H1 (cell line): ENCODE data around the gene ANO6. TPM values are rescaled to one million over a fixed set of nuclear protein-coding genes. Genes with fewer than 3 reads are reported as not detected.

Source experiments
- CTCF ChIA-PET: fragments of 300-600 bp; sonication (Branson Sonifier 250); formaldehyde crosslinking; loops from one replicate; lab custom pipeline; 2021; ENCODE audit not compliant: partially characterized antibody; lab: Charles Lee
- POLR2A ChIA-PET: fragments of 300-600 bp; sonication (Branson Sonifier 250); formaldehyde crosslinking; loops from one replicate; lab custom pipeline; 2021; ENCODE audit warnings: inconsistent platforms; ENCODE audit not compliant: partially characterized antibody; lab: Charles Lee
- DNase-seq, 2 experiments: peaks; one replicate each; pipeline versions ENCODE4 v3.0.0 to v3.0.0-alpha.2; 2010 to 2022; ENCODE audit warnings: low spot score in 2 of 2, low read depth in 1 of 2, mixed read lengths in 1 of 2
- FAIRE-seq: peaks from 2 replicates; lab custom pipeline; 2011; peaks lifted over from hg19 to GRCh38; lab: Jason Lieb, UNC
- H2AFZ ChIP-seq: 2 replicates; pipeline ENCODE4 v1.8.1; 2012; ENCODE audit warnings: low read length, inconsistent platforms
- H2AK5ac ChIP-seq: 2 replicates; pipeline ENCODE4 v1.6.1; 2013; ENCODE audit warnings: low read depth, low read length
- H2BK120ac ChIP-seq: replicated peaks from 2 replicates; pipeline ENCODE3; 2013; ENCODE audit warnings: low read depth, low read length, inconsistent platforms
- H2BK12ac ChIP-seq: 2 replicates; pipeline ENCODE4 v1.6.1; 2013; ENCODE audit warnings: low read depth, low read length
- H2BK15ac ChIP-seq: 2 replicates; pipeline ENCODE4 v1.6.1; 2013; ENCODE audit warnings: low read length
- H2BK20ac ChIP-seq: 2 replicates; pipeline ENCODE4 v1.6.1; 2013; ENCODE audit warnings: low read length
- H2BK5ac ChIP-seq: 2 replicates; pipeline ENCODE4 v1.6.1; 2013; ENCODE audit warnings: low read depth, low read length
- H3K14ac ChIP-seq: 2 replicates; pipeline ENCODE4 v1.6.1; 2013; ENCODE audit warnings: inconsistent platforms; ENCODE audit not compliant: insufficient read length
- H3K18ac ChIP-seq: 2 replicates; pipeline ENCODE4 v1.6.1; 2013; ENCODE audit warnings: low read length; ENCODE audit errors: extremely low read depth
- H3K23ac ChIP-seq: 2 replicates; pipeline ENCODE4 v1.6.1; 2013; ENCODE audit warnings: inconsistent platforms; ENCODE audit not compliant: insufficient read length
- H3K23me2 ChIP-seq: 2 replicates; pipeline ENCODE4 v1.6.1; 2013; ENCODE audit warnings: low read depth, low read length
- H3K27ac ChIP-seq: 2 replicates; pipeline ENCODE4 v1.6.1; 2011; ENCODE audit warnings: low read depth, low read length, inconsistent platforms
- H3K27me3 ChIP-seq, 4 experiments: replicated peaks in 1 of 4; 1 replicate in 1 of 4; 2 replicates in 3 of 4; pipeline versions ENCODE4 v1.6.1 to v1.8.1; 2011 to 2013; ENCODE audit warnings: low read length in 3 of 4, mild to moderate bottlenecking in 3 of 4, inconsistent platforms in 2 of 4, mixed read lengths in 2 of 4, moderate library complexity in 1 of 4; ENCODE audit not compliant: control insufficient read depth in 3 of 4, insufficient read depth in 3 of 4; ENCODE audit errors: extremely low read depth in 1 of 4
- H3K36me3 ChIP-seq, 4 experiments: 2 replicates each; pipeline versions ENCODE4 v1.6.1 to v1.8.1; 2011 to 2013; ENCODE audit warnings: mild to moderate bottlenecking in 4 of 4, low read length in 3 of 4, moderate library complexity in 2 of 4, control low read depth in 1 of 4, inconsistent platforms in 1 of 4; ENCODE audit not compliant: insufficient read depth in 4 of 4, control insufficient read depth in 2 of 4
- H3K4ac ChIP-seq: replicated peaks from 2 replicates; pipeline ENCODE3; 2013; ENCODE audit warnings: low read length, low read depth, mixed read lengths, inconsistent platforms; ENCODE audit not compliant: insufficient read length
- H3K4me1 ChIP-seq, 4 experiments: replicated peaks in 1 of 4; 1 replicate in 1 of 4; 2 replicates in 3 of 4; pipeline versions ENCODE4 v1.6.1 to v1.8.1; 2011 to 2013; ENCODE audit warnings: low read length in 3 of 4, inconsistent platforms in 2 of 4, mixed read lengths in 1 of 4; ENCODE audit not compliant: insufficient read depth in 4 of 4, control insufficient read depth in 3 of 4
- H3K4me2 ChIP-seq, 2 experiments: 2 replicates each; pipeline versions ENCODE4 v1.6.1 to v1.8.1; 2011 to 2013; ENCODE audit warnings: low read depth in 2 of 2, low read length in 2 of 2, control low read depth in 1 of 2, inconsistent platforms in 1 of 2, mild to moderate bottlenecking in 1 of 2; ENCODE audit not compliant: insufficient read depth in 1 of 2
- H3K4me3 ChIP-seq, 4 experiments: fragments of 200-600, 300-600 bp in 1 of 4; sonication (generic), shearing (Covaris generic), sonication (Bioruptor Twin) in 1 of 4; 2 replicates each; pipeline versions ENCODE4 v1.5.1 to v1.8.1; 2011 to 2016; ENCODE audit warnings: low read length in 4 of 4, low read depth in 3 of 4, control low read depth in 2 of 4, inconsistent platforms in 2 of 4, mild to moderate bottlenecking in 2 of 4, mixed read lengths in 1 of 4, moderate library complexity in 1 of 4; ENCODE audit not compliant: insufficient read depth in 2 of 4; ENCODE audit errors: extremely low read depth in 1 of 4
- H3K56ac ChIP-seq: replicated peaks from 2 replicates; pipeline ENCODE3; 2013; ENCODE audit warnings: low read depth, mild to moderate bottlenecking, mixed read lengths, low read length, inconsistent platforms; ENCODE audit not compliant: insufficient read length
- H3K79me1 ChIP-seq: 2 replicates; pipeline ENCODE4 v1.6.1; 2013; ENCODE audit warnings: low read depth, low read length, control low read depth
- H3K79me2 ChIP-seq, 2 experiments: 2 replicates each; pipeline versions ENCODE4 v1.6.1 to v1.8.1; 2012 to 2013; ENCODE audit warnings: low read length in 2 of 2, mild to moderate bottlenecking in 2 of 2, inconsistent platforms in 1 of 2; ENCODE audit not compliant: insufficient read depth in 2 of 2, control insufficient read depth in 1 of 2
- H3K9ac ChIP-seq, 4 experiments: replicated peaks in 1 of 4; 1 replicate in 1 of 4; 2 replicates in 3 of 4; pipeline versions ENCODE4 v1.6.1 to v1.8.1; 2011 to 2013; ENCODE audit warnings: low read depth in 3 of 4, low read length in 3 of 4, control low read depth in 2 of 4, mild to moderate bottlenecking in 2 of 4, moderate library complexity in 2 of 4, inconsistent platforms in 1 of 4; ENCODE audit errors: extremely low read depth in 1 of 4
- H3K9me3 ChIP-seq, 2 experiments: 2 replicates each; pipeline versions ENCODE4 v1.6.1 to v1.8.1; 2012 to 2013; ENCODE audit warnings: mild to moderate bottlenecking in 2 of 2, moderate library complexity in 2 of 2, control low read depth in 1 of 2, inconsistent platforms in 1 of 2, low read depth in 1 of 2, low read length in 1 of 2, mixed read lengths in 1 of 2; ENCODE audit not compliant: insufficient read depth in 2 of 2
- H4K20me1 ChIP-seq, 2 experiments: replicated peaks in 1 of 2; 2 replicates each; pipeline versions ENCODE3 to v1.8.1; 2011 to 2013; ENCODE audit warnings: inconsistent platforms in 2 of 2, low read length in 2 of 2, mild to moderate bottlenecking in 1 of 2; ENCODE audit not compliant: insufficient read depth in 2 of 2, control insufficient read depth in 1 of 2
- H4K5ac ChIP-seq: 2 replicates; pipeline ENCODE4 v1.6.1; 2013; ENCODE audit warnings: low read length, low read depth, mixed read lengths, inconsistent platforms; ENCODE audit not compliant: insufficient read length
- H4K8ac ChIP-seq: 2 replicates; pipeline ENCODE4 v1.8.0; 2013; ENCODE audit warnings: mild to moderate bottlenecking, moderate library complexity, low read length, inconsistent platforms; ENCODE audit not compliant: insufficient read depth; ENCODE audit errors: extremely low read depth
- H4K91ac ChIP-seq: replicated peaks from 2 replicates; pipeline ENCODE3; 2013; ENCODE audit warnings: low read length, mixed read lengths, inconsistent platforms; ENCODE audit not compliant: insufficient read length
- CHD1 ChIP-seq: IDR thresholded peaks from 2 replicates; pipeline ENCODE4 v1.6.1; 2012; ENCODE audit warnings: low read depth, low read length, improper control_type of control experiment
- FOSL1 ChIP-seq: IDR thresholded peaks from 2 replicates; pipeline ENCODE4 v1.6.1; 2011; ENCODE audit warnings: mild to moderate bottlenecking, low read depth, low read length, moderate library complexity; ENCODE audit not compliant: insufficient read depth
- HDAC6 ChIP-seq: IDR thresholded peaks from one replicate; pipeline ENCODE4 v1.7.1; 2012; ENCODE audit warnings: low read depth, mild to moderate bottlenecking, inconsistent platforms, low read length, moderate library complexity
- POLR2A ChIP-seq, 2 experiments: IDR thresholded peaks; 1 replicate in 1 of 2; 2 replicates in 1 of 2; pipeline ENCODE4 v1.6.1; 2011; ENCODE audit warnings: low read depth in 2 of 2, low read length in 2 of 2, mild to moderate bottlenecking in 2 of 2; ENCODE audit errors: control extremely low read depth in 1 of 2
- WGBS, 2 experiments: shearing (Covaris generic) in 1 of 2; methylation state at CpG; one replicate each; pipeline versions ENCODE4 v1.1.6 to v1.1.7; 2013 to 2015; ENCODE audit warnings: low lambda C conversion rate in 2 of 2, mixed read lengths in 2 of 2, inconsistent platforms in 1 of 2, low coverage in 1 of 2, missing lambda C conversion rate in 1 of 2; ENCODE audit not compliant: insufficient replicate concordance in 2 of 2, insufficient coverage in 1 of 2, insufficient read length in 1 of 2; ENCODE audit errors: extremely low coverage in 1 of 2, missing lambda C conversion rate in 1 of 2; 5-methylcytosine and 5-hydroxymethylcytosine counted together
- polyA plus RNA-seq, 7 experiments: library from polyadenylated mRNA; depleted of rRNA in 3 of 7; stranded (reverse) in 5 of 7; unstranded in 2 of 7; fragments of >200 nt in 5 of 7; fragments of 200-250 nt in 2 of 7; gene quantifications; 1 replicate in 5 of 7; 2 replicates in 1 of 7; 4 replicates in 1 of 7; pipeline versions ENCODE4 v1.2.1 to v1.2.3, GENCODE V29; 2011 to 2013; ENCODE audit warnings: missing spikeins in 2 of 7, mixed read lengths in 2 of 7
- total RNA-seq: library from RNA; stranded (reverse); fragmentation: NEBNext Ultra II Directional; extraction: Animal tissue kit (Norgen Biotek cat#: 25700); gene quantifications from 2 replicates; pipeline ENCODE4 v1.2.1, GENCODE V29; 2021
- TF ChIP-seq, protein P1 (sequence below), 3 experiments: IDR thresholded peaks; 1 replicate in 2 of 3; 2 replicates in 1 of 3; pipeline versions ENCODE4 v1.5.1 to v1.6.1; 2011; ENCODE audit warnings: low read length in 3 of 3, mild to moderate bottlenecking in 3 of 3, inconsistent platforms in 2 of 3, low read depth in 1 of 3, moderate library complexity in 1 of 3; ENCODE audit not compliant: insufficient read depth in 1 of 3; ENCODE audit errors: control extremely low read depth in 1 of 3

The ANO6 gene
- total and polyA plus RNA-seq, 2 of the 8 experiments (the other 6 are each of a cell fraction or from before 2014, with no cell fraction given): 15.1 to 39.7 TPM

DNA sequence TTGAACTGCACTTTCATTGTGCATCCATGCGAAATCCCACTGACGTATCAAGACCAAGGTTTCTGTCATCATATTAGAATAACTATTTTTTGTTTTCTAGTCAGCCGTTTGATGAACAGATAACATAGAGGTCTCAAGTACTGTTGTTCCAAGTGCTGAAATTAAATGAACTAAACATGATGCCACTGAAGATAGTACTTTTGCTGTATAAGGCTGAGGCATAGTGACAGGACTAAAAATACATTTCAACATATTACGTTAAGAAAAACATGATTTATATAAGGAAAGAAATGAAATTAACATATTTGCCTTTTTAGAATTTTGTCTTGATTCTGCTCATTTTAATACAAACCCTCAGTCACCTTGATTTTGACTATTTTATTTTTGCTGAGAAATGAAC, 82.2 kb downstream of the ANO6 start:
- Histone ChIP-seq H2BK20ac (no peak overlapping the region), H3K23ac (no peak overlapping the region), H3K79me1 (no peaks in the 10 kb centered on the region), H4K8ac (no peak overlapping the region), H3K36me3 (no peaks in the 10 kb centered on the region), H3K9me3 (no peaks in the 10 kb centered on the region), H2BK15ac (no peak overlapping the region), H4K91ac (no peak overlapping the region), H3K4me3 (no peak overlapping the region), H2AK5ac (no peak overlapping the region), H3K4ac (no peak overlapping the region), H3K27ac (no peak overlapping the region), H3K27me3 (no peaks in the 10 kb centered on the region), H3K4me2 (no peak overlapping the region), H3K56ac (no peak overlapping the region), H2BK120ac (no peak overlapping the region), H3K4me1 (no peaks in the 10 kb centered on the region), H2AFZ (no peak overlapping the region), H3K14ac (no peak overlapping the region), H4K5ac (no peak overlapping the region), H3K79me2 (peaks cover 0 to 8% of the 10 kb centered on the region in 2 experiments; a peak in 1 of 4 replicates), H3K9ac (no peak overlapping the region), H4K20me1 (no peaks in the 10 kb centered on the region), H3K23me2 (no peaks in the 10 kb centered on the region), H2BK5ac (no peak overlapping the region), H3K18ac (no peak overlapping the region), H2BK12ac (no peak overlapping the region)
- CTCF ChIA-PET: interaction anchor here (0.9 kb wide), 1 partner anchor 10 kb away, joined by 3 read pairs; no protein-coding TSS in a partner anchor
- no peak for FAIRE-seq
- WGBS, 2 experiments: 96% methylated on average over 4 of the region's 4 CpGs; no CpG with 5 or more reads in 1 of the 2 experiments
- POLR2A ChIA-PET: no interaction called here
- DNase-seq: no peak
- TF ChIP-seq POLR2A (IDR thresholded peaks at IDR 0.05; ENCODE audit: control extremely low read depth in 1 of 2, low read depth in 2 of 2, low read length in 2 of 2) (no peak), HDAC6 (no peak), FOSL1 (no peak), CHD1 (no peak)
- TF ChIP-seq, protein P1, sequence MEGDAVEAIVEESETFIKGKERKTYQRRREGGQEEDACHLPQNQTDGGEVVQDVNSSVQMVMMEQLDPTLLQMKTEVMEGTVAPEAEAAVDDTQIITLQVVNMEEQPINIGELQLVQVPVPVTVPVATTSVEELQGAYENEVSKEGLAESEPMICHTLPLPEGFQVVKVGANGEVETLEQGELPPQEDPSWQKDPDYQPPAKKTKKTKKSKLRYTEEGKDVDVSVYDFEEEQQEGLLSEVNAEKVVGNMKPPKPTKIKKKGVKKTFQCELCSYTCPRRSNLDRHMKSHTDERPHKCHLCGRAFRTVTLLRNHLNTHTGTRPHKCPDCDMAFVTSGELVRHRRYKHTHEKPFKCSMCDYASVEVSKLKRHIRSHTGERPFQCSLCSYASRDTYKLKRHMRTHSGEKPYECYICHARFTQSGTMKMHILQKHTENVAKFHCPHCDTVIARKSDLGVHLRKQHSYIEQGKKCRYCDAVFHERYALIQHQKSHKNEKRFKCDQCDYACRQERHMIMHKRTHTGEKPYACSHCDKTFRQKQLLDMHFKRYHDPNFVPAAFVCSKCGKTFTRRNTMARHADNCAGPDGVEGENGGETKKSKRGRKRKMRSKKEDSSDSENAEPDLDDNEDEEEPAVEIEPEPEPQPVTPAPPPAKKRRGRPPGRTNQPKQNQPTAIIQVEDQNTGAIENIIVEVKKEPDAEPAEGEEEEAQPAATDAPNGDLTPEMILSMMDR (IDR thresholded peaks at IDR 0.05; ENCODE audit: control extremely low read depth in 1 of 3, insufficient read depth in 1 of 3, low read depth in 1 of 3, low read length in 3 of 3): no peak
